Endothelial cell of coronary artery (primary cell): ENCODE measurements around the gene GDNF. TPM values are rescaled to one million over a fixed set of nuclear protein-coding genes. Genes with fewer than 3 reads are reported as not detected.

Experiments used
- total RNA-seq: library from RNA; depleted of rRNA; stranded (reverse); fragments of >200 nt; gene quantifications from 2 replicates; pipeline ENCODE4 v1.2.3, GENCODE V29; 2014

The GDNF gene, protein sequence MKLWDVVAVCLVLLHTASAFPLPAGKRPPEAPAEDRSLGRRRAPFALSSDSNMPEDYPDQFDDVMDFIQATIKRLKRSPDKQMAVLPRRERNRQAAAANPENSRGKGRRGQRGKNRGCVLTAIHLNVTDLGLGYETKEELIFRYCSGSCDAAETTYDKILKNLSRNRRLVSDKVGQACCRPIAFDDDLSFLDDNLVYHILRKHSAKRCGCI
- 0.09 TPM in 1 of 2 replicates, not detected in the other for total RNA-seq

DNA sequence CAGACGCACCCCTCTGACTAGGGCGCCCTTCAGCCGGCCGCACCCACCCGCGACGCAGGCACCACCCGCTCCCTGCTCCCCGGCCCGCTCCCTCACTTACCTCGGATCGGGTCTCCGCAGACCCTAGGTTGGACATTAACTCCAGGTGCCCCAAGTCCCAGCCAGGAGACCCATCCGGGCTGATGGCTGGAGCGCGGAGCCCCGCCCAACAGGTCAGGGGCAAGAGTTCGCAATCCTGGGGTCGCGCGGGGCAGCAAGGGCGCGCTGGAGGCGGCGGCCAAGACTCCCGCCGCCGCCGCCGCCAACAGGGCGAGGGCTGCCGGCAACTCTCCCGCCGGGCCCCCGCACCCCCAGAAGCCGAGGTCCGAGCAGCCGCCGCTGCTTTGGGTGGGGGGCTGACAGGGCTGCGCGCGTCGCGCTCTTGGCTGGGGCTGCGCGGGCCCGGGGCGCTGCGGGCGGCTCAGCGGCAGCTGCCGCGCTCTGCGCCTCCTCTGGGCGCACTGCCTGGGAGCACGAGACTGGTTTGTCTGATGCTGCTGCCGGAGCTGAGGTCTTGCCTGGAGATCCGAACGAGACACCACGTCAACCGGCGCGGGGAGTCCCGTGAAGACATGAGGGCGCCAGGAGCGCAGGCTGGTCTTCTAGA lies at the start of gene GDNF:
TSS of gene GDNF (minus strand) at position 635 of the 646 bp plus-strand sequence. CDS start 5,245 bp downstream, outside the sequence.

